Transverse colon (tissue), 4 donors: ENCODE data around the gene MYLK.

Experiments used
- CTCF ChIP-seq, 5 experiments: fragments of 200-600 bp in 3 of 5; fragments of 450-650 bp in 2 of 5; sonication (generic) in 3 of 5; IDR thresholded peaks; 1 replicate in 2 of 5; 2 replicates in 3 of 5; pipeline ENCODE4 v1.5.1; 2016 to 2017; ENCODE audit warnings: antibody characterized with exemption in 5 of 5, inconsistent platforms in 3 of 5, mild to moderate bottlenecking in 2 of 5, moderate library complexity in 1 of 5
- POLR2A ChIP-seq: fragments of 450-650 bp; IDR thresholded peaks from one replicate; pipeline ENCODE4 v1.6.1; 2016; ENCODE audit warnings: antibody characterized with exemption, mild to moderate bottlenecking, moderate library complexity
- POLR2AphosphoS5 ChIP-seq, 3 donors: sonication (generic); formaldehyde crosslinking; IDR thresholded peaks; one replicate each; pipeline ENCODE4 v1.6.1; 2016; ENCODE audit warnings: antibody characterized with exemption in 3 of 3

GRCh38 chr3:123819949-123820348 is 64.2 kb downstream of the MYLK start:
- TF ChIP-seq POLR2AphosphoS5 (IDR thresholded peaks at IDR 0.05) (no peak), POLR2A (no peak), CTCF (IDR thresholded peaks at IDR 0.05) (no peak)
